ENCODE measurements around the gene AGTRAP.

- TF ChIP-seq CTCF (IDR thresholded peaks at IDR 0.05; ENCODE audit: borderline replicate concordance, extremely low read depth, low read length, poor library complexity, severe bottlenecking), result no peak
- no peak for TF ChIP-seq EZH2 (IDR thresholded peaks at IDR 0.05; ENCODE audit: borderline replicate concordance, low read depth, low read length, severe bottlenecking)
These were observed 41.9 kb downstream of the AGTRAP start for GRCh38 chr1:11777658-11778322.

Data from DND-41 (cell line).